Spleen (tissue), 7 donors: ENCODE results near the gene TENM3.

Experiments used
- CTCF ChIP-seq, 11 experiments: fragments of 200-600 bp in 7 of 11; fragments of 450-650 bp in 4 of 11; sonication (generic) in 4 of 11; IDR thresholded peaks in 8 of 11; conservative IDR thresholded peaks in 3 of 11; 1 replicate in 7 of 11; 2 replicates in 4 of 11; pipeline versions ENCODE4 v1.4.0 to v1.8.0; 2016 to 2021; ENCODE audit warnings: antibody characterized with exemption in 11 of 11, inconsistent platforms in 4 of 11, mild to moderate bottlenecking in 1 of 11
- POLR2A ChIP-seq, 3 donors: fragments of 450-650 bp; IDR thresholded peaks; one replicate each; pipeline ENCODE4 v1.5.1; 2017; ENCODE audit warnings: antibody characterized with exemption in 3 of 3, mild to moderate bottlenecking in 1 of 3
- donor health status: DM: no; HTN: no; CAD: no; lungs with moderate emphysema.
- donor health status: DM: no; HTN: no; CAD: no.
- donor health status: DM: no; HTN: no; CAD: no.

- TF ChIP-seq CTCF (IDR thresholded peaks at IDR 0.05 in 8 of 11, conservative IDR thresholded peaks at IDR 0.05 in 3 of 11) (no peak), POLR2A (IDR thresholded peaks at IDR 0.05) (no peak)
Observed at GRCh38 chr4:182532441-182532840, 289.2 kb downstream of the TENM3 start.
